SK-N-SH (cell line): Measurements from ENCODE around the gene SMIM13.

Source experiments
- CTCF ChIP-seq: fragments of 200-600 bp; sonication (generic); IDR thresholded peaks from 2 replicates; pipeline ENCODE4 v1.6.1; 2017; ENCODE audit warnings: antibody characterized with exemption, mild to moderate bottlenecking, moderate library complexity
- EP300 ChIP-seq, 2 experiments: IDR thresholded peaks; 2 replicates each; pipeline versions ENCODE4 v1.4.0 to v1.6.1; 2012; ENCODE audit warnings: borderline replicate concordance in 1 of 2, low read depth in 1 of 2, low read length in 1 of 2
- FOXM1 ChIP-seq: IDR thresholded peaks from 2 replicates; pipeline ENCODE4 v1.4.0; 2012; ENCODE audit warnings: low read depth, mild to moderate bottlenecking
- NRF1 ChIP-seq: IDR thresholded peaks from 2 replicates; pipeline ENCODE4 v1.6.1; 2012; ENCODE audit warnings: low read depth, mild to moderate bottlenecking, low read length
- POLR2AphosphoS5 ChIP-seq: IDR thresholded peaks from 2 replicates; pipeline ENCODE4 v1.6.1; 2012; ENCODE audit warnings: low read depth, low read length
- RAD21 ChIP-seq: IDR thresholded peaks from 2 replicates; pipeline ENCODE4 v1.6.1; 2012; ENCODE audit warnings: mild to moderate bottlenecking, low read length
- SMC3 ChIP-seq: IDR thresholded peaks from 2 replicates; pipeline ENCODE4 v1.6.1; 2012; ENCODE audit warnings: low read depth, low read length, improper control_type of control experiment

- TF ChIP-seq EP300 (IDR thresholded peaks at IDR 0.05; ENCODE audit: borderline replicate concordance in 1 of 2, low read depth in 1 of 2, low read length in 1 of 2) (no peak), NRF1 (no peak), CTCF (no peak), POLR2AphosphoS5 (no peak), FOXM1 (no peak), SMC3 (no peak), RAD21 (no peak)
These were observed 10.1 kb upstream of the SMIM13 start for GRCh38 chr6:11083491-11083890.
